Vagina (tissue), 2 donors: ENCODE data around the gene CDH13. TPM values are rescaled to one million over a fixed set of nuclear protein-coding genes. Genes with fewer than 3 reads are reported as not detected.

Source experiments
- DNase-seq, 2 donors: peaks; one replicate each; pipeline ENCODE4 v3.0.0-alpha.2; 2017; ENCODE audit errors: extremely low spot score in 2 of 2
- H3K27ac ChIP-seq: fragments of 200-600 bp; sonication (generic); one replicate; pipeline ENCODE4 v1.5.1; 2019
- H3K27me3 ChIP-seq: fragments of 200-600 bp; sonication (generic); one replicate; pipeline ENCODE4 v1.5.1; 2019
- H3K36me3 ChIP-seq, 2 donors: fragments of 200-600 bp; sonication (generic); one replicate each; pipeline ENCODE4 v1.5.1; 2017 to 2019
- H3K4me1 ChIP-seq: fragments of 200-600 bp; sonication (generic); one replicate; pipeline ENCODE4 v1.5.1; 2019
- H3K4me3 ChIP-seq, 2 donors: fragments of 200-600 bp; sonication (generic); 1 replicate in 1 of 2; 2 replicates in 1 of 2; pipeline ENCODE4 v1.5.1; 2016 to 2019
- H3K9me3 ChIP-seq: fragments of 200-600 bp; sonication (generic); one replicate; pipeline ENCODE4 v1.5.1; 2019
- CTCF ChIP-seq, 3 experiments: fragments of 450-650 bp in 2 of 3; fragments of 200-600 bp in 1 of 3; sonication (generic) in 1 of 3; IDR thresholded peaks; one replicate each; pipeline ENCODE4 v1.5.1; 2017 to 2019; ENCODE audit warnings: antibody characterized with exemption in 3 of 3, mild to moderate bottlenecking in 2 of 3, moderate library complexity in 2 of 3
- POLR2A ChIP-seq, 2 donors: fragments of 450-650 bp; IDR thresholded peaks; one replicate each; pipeline ENCODE4 v1.6.1; 2017; ENCODE audit warnings: antibody characterized with exemption in 2 of 2, mild to moderate bottlenecking in 2 of 2, moderate library complexity in 2 of 2
- POLR2AphosphoS5 ChIP-seq, 2 donors: sonication (generic); formaldehyde crosslinking; IDR thresholded peaks; one replicate each; pipeline ENCODE4 v1.9.0; 2017; ENCODE audit warnings: antibody characterized with exemption in 2 of 2, mild to moderate bottlenecking in 2 of 2, low read depth in 1 of 2; ENCODE audit not compliant: insufficient read depth in 1 of 2
- intact Hi-C: fragments of 100-400 bp; cut with DNase I; formaldehyde crosslinking; loops from one replicate; pipeline ENCODE4 v1.15.1; 2023
- total RNA-seq: library from RNA; depleted of rRNA; stranded (reverse); fragments of >200 nt; gene quantifications from one replicate; pipeline ENCODE4 v1.2.3, GENCODE V29; 2016

Gene CDH13
- total RNA-seq, 1 donor from 2014 or later = 123 TPM

GRCh38 chr16:83539736-83540490, 913.1 kb downstream of the CDH13 start:
- Histone ChIP-seq H3K27me3 (no peaks in the 10 kb centered on the region), H3K27ac (no peak overlapping the region), H3K4me1 (peaks cover 9% of the 10 kb centered on the region), H3K36me3 (no peaks in the 10 kb centered on the region), H3K4me3 (no peak overlapping the region), H3K9me3 (no peaks in the 10 kb centered on the region)
- intact Hi-C loops = no loop called here
- DNase-seq = no peak
- TF ChIP-seq POLR2AphosphoS5 (IDR thresholded peaks at IDR 0.05; ENCODE audit: insufficient read depth in 1 of 2, low read depth in 1 of 2) (no peak), CTCF (IDR thresholded peaks at IDR 0.05) (no peak), POLR2A (IDR thresholded peaks at IDR 0.05) (no peak)

- Histone ChIP-seq H3K4me3 (no peak overlapping the region), H3K4me1 (peaks cover 9% of the 10 kb centered on the region), H3K9me3 (no peaks in the 10 kb centered on the region), H3K27me3 (no peaks in the 10 kb centered on the region), H3K27ac (no peak overlapping the region), H3K36me3 (no peaks in the 10 kb centered on the region)
- intact Hi-C loops = no loop called here
- TF ChIP-seq CTCF (IDR thresholded peaks at IDR 0.05) (no peak), POLR2AphosphoS5 (IDR thresholded peaks at IDR 0.05; ENCODE audit: insufficient read depth in 1 of 2, low read depth in 1 of 2) (no peak), POLR2A (IDR thresholded peaks at IDR 0.05) (no peak)
- DNase-seq = no peak
These were observed 914.5 kb downstream of the CDH13 start for GRCh38 chr16:83541231-83541630.

- intact Hi-C loops = no loop called here
- peaks cover 9% of the 10 kb centered on the region for H3K4me1 ChIP-seq
- H3K4me3 ChIP-seq = no peak overlapping the region
- H3K27ac ChIP-seq = no peak overlapping the region
- no peak for DNase-seq
- H3K36me3 ChIP-seq = no peaks in the 10 kb centered on the region
- H3K27me3 ChIP-seq = no peaks in the 10 kb centered on the region
- TF ChIP-seq POLR2A (IDR thresholded peaks at IDR 0.05) (no peak), POLR2AphosphoS5 (IDR thresholded peaks at IDR 0.05; ENCODE audit: insufficient read depth in 1 of 2, low read depth in 1 of 2) (no peak), CTCF (IDR thresholded peaks at IDR 0.05) (no peak)
- H3K9me3 ChIP-seq = no peaks in the 10 kb centered on the region
These were observed 915.7 kb downstream of the CDH13 start for GRCh38 chr16:83542491-83542890.

GRCh38 chr16:83549316-83550182, 922.8 kb downstream of the CDH13 start:
- TF ChIP-seq CTCF (IDR thresholded peaks at IDR 0.05) = no peak
- TF ChIP-seq POLR2A (IDR thresholded peaks at IDR 0.05) = no peak
- TF ChIP-seq POLR2AphosphoS5 (IDR thresholded peaks at IDR 0.05; ENCODE audit: insufficient read depth in 1 of 2, low read depth in 1 of 2) = no peak
- H3K27ac ChIP-seq = no peak overlapping the region

More at GRCh38 chr16:83549316-83550182, 922.8 kb downstream of the CDH13 start:
- H3K9me3 ChIP-seq = no peaks in the 10 kb centered on the region
- no peaks in the 10 kb centered on the region for H3K36me3 ChIP-seq
- DNase-seq = no peak
- no peaks in the 10 kb centered on the region for H3K27me3 ChIP-seq
- H3K4me3 ChIP-seq = no peak overlapping the region
- intact Hi-C loops = no loop called here
- H3K4me1 ChIP-seq = no peaks in the 10 kb centered on the region
